NT2/D1 (cell line): ENCODE results near the gene PRKN.

Experiments
- SUZ12 ChIP-seq: IDR thresholded peaks from 2 replicates; pipeline ENCODE4 v1.6.1; 2011; ENCODE audit not compliant: insufficient read length, insufficient read depth; ENCODE audit errors: extremely low read depth
- YY1 ChIP-seq: IDR thresholded peaks from 2 replicates; pipeline ENCODE4 v1.6.1; 2011; ENCODE audit not compliant: insufficient read length, insufficient read depth

DNA sequence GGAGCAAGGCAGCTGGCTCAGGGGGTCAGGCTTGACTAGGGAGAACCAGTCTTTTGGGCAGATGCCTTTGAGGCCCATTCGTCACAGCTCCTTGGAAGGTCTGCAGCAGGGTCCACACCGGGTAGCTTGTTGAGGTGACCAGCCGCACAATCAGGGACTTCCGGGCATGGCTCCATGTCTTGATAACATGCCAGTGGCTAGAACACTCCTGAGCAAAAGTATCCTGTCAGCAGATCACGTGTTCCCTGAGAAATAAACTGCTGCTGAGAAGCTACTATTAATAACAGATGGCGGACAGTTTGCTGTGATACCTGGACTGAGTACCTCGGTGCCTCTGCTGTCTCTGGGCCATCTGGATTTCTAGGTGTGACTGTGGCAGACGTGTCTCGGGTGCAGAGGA lies 235.9 kb downstream of the PRKN start:
- no peak for TF ChIP-seq SUZ12
- TF ChIP-seq YY1 = no peak
